ENCODE data around the gene GKN2.

DNA sequence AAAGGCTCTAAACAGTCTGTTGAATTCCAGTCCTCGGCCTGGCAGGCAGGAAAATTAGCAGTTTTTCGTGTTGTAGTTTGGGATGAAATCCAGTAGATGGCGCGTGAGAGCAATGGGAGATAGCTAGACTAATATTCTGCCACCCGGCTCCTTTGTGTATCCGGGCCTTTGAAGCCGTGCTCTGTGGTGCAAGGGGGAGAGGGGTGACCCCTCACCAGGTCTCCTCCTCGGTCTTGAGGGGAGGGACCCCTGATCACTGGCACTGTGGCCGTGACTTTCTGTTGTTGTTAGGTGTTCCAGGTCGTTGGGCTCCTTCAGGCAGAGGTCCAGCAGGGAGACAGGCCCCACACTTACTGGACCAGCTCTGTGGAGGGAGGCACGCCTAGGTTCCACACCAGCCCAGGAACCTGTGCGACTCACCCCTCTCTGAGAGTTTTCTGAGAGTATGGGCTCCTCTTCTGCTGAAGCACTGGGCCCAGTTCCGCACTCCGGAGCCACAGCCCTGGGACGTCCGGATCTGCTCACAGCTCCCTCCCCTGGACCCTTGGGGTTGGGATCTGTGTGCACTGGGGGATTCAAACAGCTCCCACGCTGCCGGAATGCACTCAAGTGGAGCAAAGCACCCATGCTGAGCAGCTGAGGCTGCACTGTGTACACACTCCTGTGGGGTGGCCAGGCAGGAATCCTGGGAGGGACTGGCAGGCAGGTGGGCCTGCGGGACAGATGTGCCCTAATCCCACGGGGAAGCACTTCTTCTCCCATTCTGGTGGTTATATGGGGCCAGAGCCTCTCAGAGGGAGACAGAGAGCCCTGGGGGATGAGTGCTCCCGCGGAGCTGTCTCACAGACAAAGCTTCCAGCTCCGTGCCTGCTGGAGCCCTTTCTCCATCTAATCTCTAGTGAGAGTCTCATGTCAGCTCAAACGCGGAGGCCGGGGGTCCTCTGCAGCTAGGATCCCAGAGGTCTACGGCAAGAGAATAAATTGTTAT, 8.8 kb downstream of the GKN2 start:
- TF ChIP-seq, protein P1, sequence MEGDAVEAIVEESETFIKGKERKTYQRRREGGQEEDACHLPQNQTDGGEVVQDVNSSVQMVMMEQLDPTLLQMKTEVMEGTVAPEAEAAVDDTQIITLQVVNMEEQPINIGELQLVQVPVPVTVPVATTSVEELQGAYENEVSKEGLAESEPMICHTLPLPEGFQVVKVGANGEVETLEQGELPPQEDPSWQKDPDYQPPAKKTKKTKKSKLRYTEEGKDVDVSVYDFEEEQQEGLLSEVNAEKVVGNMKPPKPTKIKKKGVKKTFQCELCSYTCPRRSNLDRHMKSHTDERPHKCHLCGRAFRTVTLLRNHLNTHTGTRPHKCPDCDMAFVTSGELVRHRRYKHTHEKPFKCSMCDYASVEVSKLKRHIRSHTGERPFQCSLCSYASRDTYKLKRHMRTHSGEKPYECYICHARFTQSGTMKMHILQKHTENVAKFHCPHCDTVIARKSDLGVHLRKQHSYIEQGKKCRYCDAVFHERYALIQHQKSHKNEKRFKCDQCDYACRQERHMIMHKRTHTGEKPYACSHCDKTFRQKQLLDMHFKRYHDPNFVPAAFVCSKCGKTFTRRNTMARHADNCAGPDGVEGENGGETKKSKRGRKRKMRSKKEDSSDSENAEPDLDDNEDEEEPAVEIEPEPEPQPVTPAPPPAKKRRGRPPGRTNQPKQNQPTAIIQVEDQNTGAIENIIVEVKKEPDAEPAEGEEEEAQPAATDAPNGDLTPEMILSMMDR (conservative IDR thresholded peaks at IDR 0.05; ENCODE audit: low read depth, low read length) = peak; percentile 81
- no peak for TF ChIP-seq EZH2 (IDR thresholded peaks at IDR 0.05; ENCODE audit: borderline replicate concordance, low read depth, low read length, poor library complexity, severe bottlenecking)
